NB4 (cell line): ENCODE measurements around the gene YAE1.

Experiments
- CTCF ChIP-seq: IDR thresholded peaks from one replicate; pipeline ENCODE4 v1.5.1; 2012; ENCODE audit warnings: low read depth, low read length
- MAX ChIP-seq: IDR thresholded peaks from 2 replicates; pipeline ENCODE4 v1.6.1; 2011; ENCODE audit warnings: low read depth, low read length
- MYC ChIP-seq: IDR thresholded peaks from 2 replicates; pipeline ENCODE4 v1.6.1; 2011; ENCODE audit warnings: low read depth, low read length
- POLR2A ChIP-seq: IDR thresholded peaks from 2 replicates; pipeline ENCODE4 v1.6.1; 2011; ENCODE audit warnings: mild to moderate bottlenecking; ENCODE audit not compliant: insufficient read length; ENCODE audit errors: extremely low read depth

- no peak for TF ChIP-seq POLR2A
- TF ChIP-seq MAX: no peak
- no peak for TF ChIP-seq CTCF
- no peak for TF ChIP-seq MYC
Measured at GRCh38 chr7:39541511-39541910, 24.7 kb upstream of the YAE1 start.
